HG03139 (cell line): ENCODE results near the gene IP6K3.

Experiments
- ATAC-seq: cut with Tn5 transposase; IDR thresholded peaks from one replicate; pipeline ENCODE4 v1.9.1; 2021; ENCODE audit not compliant: unreplicated experiment

The IP6K3 gene

DNA sequence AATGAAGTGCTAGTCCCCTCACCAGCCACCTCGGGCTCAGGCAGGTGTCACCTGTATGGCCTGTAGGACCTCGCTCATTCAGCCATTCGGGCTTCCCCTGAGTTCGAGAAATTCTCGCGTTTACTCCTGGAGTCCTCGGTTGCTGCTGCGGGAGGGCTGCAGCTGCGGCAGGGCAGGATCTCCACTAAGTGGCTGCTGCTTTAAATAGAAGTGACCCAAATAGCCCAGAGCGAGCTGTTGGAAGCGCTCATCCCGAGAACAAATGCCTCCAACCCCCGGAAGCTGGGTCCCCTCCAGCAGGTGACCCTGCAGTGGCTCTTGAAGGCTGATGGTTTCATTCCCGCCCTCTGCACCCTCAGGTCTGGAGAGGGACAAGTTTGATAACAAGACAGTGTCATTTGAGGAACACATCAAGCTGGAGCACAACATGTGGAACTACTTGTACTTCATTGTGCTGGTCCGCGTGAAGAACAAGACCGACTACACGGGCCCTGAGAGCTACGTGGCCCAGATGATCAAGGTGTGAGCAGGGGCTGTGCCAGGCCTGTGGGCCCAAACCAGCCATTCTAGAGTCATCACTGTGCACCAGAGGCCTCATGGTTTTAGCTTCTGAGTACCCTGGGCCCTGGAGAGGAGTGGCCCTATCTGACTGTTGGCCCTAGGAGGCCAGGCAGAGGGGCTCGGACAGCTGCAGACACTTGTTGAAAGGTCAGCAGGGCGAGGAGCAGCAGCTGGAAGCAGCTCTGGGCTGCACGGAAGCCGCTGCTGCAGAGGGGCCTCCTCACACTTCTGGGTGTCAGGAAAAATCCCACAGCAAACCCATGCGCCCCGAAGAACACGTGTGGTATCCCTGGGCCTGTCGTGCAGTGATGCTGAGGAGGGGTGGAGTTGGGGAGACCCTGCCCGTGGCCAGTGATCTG is 53.3 kb downstream of the IP6K3 start:
- no peak for ATAC-seq

DNA sequence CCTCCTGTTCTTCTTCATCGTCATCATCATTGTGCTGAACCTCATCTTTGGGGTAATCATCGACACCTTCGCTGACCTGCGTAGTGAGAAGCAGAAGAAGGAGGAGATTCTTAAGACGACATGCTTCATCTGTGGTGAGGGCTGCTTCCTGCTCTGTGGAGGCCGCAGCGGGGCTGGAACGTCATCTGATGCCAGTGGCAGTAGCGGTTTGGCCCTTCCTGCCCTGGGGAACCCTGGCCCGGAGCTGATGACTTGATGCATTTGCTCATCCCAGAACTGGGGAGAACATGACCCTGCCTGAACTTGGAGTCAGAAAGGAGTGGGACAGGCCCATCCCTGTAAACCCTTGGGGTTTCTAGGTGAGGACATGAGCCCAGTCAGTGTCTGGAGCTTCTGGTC is 53.9 kb downstream of the IP6K3 start:
- no peak for ATAC-seq

DNA sequence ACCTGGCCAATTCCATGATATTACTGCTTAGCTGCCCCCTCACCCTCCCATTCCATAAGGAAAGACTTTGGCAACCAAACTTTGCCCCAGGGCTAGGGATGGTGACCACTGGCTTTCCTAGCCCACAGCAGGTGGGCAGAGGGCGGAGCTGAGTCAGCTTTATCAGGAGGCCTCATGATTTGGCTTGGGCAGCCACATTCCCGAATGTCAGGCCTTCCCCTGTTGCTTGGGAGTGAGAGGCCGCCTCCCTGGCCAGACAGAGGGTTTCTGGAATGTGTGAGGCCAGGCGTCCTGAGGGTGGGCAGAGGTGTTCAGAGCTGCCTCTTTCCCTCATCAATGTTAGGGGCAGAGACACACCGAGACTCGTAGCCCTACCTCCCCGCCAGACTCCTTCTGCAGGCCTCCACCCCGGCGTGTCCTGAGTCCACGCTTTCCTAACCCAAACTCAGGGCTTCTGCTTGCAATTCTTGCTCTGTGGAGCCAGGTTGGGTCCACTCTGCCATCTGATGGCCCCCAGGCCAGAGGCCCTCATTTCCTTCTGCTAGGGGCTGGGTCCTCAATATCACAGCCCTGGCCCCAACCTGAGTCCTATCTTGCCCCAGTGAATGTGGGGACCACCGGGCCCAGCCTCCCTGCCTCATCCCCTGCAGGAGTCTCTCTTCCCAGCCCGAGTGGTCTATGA is 54.5 kb downstream of the IP6K3 start:
- ATAC-seq, result no peak

DNA sequence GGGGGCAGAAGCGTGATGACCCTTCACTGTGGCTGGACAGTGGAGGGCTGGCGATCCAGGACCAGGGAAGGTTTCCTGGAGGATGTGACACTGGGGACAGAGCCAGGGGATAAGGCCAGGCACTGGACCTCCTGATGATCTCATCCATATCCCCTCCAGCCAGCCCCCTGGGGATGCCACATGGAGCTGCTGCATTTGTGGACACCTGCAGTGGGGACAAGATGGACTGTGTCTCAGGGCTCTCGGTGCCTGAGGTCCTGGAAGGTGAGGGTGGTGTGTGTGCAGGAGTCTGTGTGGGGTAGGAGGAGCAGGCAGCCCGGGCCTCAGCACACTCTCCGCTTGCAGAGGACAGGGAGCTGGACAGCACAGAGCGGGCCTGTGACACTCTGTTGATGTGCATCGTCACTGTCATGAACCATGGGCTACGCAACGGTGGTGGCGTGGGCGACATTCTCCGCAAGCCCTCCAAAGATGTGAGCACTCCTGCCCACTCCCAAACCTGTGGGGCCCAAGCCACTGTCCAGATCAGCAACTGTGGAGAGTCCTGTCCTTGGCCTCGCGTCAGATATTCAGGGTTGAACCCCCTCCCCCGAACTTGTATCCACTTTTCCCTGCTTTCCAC is 55.1 kb downstream of the IP6K3 start:
- no peak for ATAC-seq

DNA sequence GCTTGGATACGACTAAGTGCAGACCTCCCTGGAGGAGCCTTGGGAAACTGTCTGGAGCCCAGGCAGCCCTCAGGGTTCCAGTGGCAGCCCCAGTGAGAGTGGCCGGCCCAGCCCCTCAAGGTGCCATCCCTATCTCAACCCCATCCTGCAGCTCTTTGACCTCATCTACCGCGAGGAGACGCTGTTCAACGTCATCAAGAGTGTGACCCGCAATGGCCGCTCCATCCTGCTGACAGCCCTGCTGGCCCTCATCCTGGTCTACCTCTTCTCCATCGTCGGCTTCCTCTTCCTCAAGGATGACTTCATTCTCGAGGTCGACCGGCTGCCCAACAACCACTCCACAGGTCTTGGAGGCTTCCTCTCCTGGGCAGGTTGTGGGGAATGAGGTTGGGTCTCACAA is 55.9 kb downstream of the IP6K3 start:
- ATAC-seq, result no peak

DNA sequence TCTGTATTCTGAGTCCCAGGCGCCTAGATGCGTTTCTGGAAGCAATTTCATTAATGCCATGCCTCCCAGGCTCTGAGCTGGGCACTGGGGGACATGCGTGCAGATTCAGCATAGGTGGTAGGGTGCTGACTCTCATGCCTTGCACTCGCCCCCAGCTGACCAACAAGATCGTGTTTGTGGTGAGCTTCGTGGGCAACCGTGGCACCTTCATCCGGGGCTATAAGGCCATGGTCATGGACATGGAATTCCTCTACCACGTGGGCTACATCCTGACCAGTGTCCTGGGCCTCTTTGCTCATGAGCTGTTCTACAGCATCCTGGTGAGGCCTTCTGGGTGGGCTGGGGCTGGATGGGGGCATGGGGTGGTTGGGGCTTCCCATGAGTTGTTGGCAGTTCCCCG is 56.8 kb downstream of the IP6K3 start:
- ATAC-seq, result no peak

DNA sequence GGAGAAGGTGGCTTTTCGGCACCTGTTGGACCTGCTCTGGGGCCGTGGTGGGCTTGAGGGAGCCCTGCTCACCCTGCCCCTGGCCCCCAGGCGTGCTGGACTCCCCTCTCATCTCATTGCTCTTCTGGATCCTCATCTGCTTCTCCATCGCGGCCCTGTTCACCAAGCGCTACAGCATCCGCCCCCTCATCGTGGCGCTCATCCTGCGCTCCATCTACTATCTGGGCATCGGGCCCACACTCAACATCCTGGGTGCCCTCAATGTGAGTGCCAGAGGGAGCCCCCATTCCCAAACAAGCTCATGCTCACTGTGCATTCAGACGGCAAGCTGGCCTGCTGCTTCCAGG is 57.6 kb downstream of the IP6K3 start:
- no peak for ATAC-seq

DNA sequence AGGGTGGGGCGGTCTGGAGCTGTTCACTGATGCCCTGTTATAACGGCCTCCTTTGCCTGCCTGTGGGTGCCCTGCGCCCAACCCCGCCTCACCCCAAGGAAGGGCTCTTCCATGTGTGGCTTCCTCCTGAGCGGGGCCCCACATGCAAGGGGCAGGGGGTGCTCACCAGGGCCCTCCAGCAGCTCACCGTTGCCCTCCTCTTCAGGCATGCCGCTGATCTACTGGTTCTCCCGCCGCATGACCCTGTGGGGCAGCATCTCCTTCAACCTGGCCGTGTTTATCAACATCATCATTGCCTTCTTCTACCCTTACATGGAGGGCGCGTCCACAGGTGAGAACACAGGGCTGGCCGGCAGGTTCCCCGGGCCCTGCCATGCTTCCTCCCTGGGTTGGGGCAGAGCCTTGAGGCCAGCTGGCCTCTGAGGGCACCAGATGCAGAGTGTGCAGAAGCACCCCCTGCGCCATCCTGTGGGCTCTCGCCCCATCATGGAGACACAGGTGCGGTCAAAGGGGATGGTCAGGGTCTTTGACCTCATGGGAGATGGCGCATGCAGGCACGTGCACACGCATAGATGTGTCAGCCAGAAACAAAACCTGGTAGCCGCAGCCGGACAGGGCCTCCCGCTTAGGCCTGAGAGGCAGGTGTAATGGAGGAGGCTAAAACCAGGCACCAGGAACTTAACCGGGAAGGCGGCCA is 58.1 kb downstream of the IP6K3 start:
- no peak for ATAC-seq

DNA sequence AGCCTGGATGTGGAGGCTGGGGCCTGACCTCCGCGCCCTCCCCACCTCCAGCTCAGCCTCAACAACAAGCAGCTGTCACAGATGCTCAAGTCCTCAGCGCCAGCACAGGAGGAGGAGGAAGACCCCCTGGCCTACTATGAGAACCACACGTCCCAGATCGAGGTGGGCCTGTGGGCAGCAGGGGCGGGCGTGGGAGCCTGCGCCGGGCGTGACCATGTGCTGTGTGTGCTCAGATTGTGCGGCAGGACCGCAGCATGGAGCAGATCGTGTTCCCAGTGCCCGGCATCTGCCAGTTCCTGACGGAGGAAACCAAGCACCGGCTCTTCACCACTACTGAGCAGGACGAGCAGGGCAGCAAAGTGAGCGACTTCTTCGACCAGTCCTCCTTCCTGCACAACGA is 58.7 kb downstream of the IP6K3 start:
- no peak for ATAC-seq

DNA sequence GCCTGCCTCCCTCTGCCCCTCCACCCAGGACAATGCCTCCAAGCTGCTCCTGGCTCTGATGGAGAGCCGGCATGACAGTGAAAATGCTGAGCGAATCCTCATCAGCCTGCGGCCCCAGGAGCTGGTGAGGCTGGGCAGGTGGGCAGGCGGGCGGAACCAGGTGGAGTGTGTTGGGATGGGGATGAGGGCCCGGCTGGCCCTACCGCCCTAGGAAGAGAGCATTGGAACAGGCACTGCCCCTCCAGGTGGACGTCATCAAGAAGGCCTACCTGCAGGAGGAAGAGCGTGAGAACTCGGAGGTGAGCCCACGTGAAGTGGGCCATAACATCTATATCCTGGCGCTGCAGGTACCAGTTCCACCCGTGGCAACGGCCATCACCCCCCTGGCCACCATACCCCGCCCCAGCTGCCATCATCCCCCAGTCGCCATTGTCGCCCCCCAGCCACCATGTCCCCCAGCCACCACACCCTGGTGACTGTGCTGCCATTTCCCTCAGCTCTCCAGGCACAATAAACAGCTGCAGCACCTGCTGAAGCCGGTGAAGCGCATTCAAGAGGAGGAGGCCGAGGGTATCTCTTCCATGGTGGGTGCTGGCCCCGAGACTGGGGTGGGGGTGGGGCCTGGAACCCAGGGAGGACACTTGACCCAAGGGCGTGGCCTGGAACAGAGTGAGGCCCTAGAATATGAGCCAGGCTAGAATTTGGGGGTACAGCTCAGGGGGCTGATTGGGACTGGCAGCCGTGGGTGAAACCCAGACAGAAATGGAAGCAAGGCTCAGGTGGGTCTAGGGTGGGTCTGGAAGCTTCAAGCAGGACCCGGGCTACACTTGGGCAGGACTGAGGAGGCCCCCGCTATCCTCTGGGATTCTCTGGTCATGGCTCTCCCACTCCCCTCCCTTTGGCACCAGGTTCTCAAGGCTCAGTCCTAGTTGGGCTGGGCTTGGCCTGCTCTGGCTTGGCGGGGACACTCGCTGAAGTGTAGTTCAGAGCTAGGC is 59.4 kb downstream of the IP6K3 start:
- no peak for ATAC-seq

DNA sequence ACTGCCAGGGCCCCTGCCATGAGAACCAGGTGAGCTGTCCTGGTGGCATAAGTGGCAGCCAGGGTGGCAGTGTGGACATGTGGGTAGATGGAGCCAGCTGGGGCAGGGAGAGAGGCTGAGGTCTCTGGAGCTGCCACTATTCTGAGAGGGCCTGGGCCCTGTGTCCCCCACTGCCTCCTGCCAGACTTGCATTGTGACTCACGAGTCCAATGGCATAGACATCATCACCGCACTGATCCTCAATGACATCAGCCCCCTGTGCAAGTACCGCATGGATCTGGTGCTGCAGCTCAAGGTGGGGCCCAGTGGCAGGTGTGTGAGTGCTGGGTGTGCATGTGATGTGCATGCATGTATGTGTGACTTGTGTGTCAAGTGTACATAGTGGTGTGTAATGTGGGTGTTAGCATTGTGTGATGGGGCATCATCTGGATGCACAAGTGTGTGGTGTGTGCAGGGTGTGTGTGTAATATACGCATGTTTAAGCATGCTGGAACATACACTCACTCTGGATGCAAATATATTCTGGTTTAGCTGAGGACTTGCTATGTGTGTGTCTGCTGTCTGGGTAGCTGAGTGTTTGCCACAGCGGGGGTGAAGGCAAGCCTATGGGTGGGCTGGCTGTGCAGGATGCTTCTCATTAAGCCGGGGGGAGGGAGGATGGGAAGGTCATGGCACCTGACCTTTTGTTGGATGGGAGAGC is 60.3 kb downstream of the IP6K3 start:
- no peak for ATAC-seq

DNA sequence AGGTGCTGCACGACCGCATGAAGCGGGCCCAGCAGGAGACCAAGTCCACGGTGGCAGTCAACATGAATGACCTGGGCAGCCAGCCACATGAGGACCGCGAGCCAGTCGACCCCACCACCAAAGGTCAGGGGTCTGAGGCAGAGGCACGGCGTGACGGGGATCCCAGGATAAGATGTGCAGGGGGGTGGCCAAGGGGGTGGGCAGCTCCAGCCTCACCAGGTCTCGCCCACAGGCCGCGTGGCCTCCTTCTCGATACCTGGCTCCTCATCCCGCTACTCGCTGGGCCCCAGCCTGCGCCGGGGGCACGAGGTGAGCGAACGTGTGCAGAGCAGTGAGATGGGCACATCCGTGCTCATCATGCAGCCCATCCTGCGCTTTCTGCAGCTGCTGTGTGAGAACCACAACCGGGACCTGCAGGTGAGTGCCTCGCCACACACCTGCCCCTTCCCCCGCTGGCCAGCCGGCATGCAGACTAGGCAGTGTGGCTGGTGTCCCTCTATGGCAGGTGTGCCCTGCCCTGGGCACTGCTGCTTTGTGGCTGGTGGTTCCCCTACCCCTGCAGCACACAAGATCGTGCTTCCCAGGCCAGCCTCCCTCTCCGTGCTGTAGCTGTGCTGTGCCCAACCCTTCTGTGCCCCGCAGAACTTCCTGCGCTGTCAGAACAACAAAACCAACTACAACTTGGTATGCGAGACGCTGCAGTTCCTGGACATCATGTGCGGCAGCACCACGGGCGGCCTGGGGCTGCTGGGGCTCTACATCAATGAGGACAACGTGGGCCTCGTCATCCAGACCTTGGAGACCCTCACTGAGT is 61.1 kb downstream of the IP6K3 start:
- no peak for ATAC-seq

DNA sequence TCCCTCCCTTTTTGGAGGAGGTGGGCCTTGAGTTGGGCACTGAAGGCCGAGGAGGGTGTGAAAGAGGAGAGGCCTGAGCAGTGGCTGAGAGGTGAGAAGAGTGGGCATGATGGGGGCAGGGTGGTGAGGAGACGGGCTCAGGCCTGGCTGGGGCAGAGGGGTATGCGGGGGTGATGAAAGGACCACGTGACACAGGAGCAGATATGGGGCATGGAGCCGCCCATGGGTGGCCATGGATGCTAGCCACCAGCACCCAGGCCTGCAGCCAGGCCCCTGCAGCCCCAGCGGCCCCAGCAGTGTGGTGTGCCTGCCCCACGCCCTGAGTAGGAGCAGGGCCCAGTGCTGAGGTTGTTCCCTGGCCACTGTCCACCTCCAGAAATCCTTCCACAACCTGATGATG is 61.7 kb downstream of the IP6K3 start:
- no peak for ATAC-seq

DNA sequence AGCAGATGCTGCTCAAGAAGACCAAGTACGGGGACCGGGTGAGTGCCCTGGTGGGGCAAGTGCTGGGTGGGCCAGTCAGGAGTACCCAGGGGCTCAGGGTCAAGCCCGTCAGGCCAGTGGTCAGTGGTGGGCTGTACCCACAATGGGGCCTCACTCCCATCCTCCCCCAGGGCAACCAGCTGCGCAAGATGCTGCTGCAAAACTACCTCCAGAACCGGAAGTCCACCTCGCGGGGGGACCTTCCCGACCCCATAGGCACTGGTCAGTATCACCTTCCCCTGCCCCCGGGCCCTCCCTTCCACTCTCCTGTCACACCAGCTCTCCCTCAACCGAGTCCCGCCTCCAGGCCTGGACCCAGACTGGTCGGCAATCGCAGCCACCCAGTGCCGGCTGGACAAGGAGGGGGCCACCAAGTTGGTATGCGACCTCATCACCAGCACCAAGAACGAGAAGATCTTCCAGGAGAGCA is 62.2 kb downstream of the IP6K3 start:
- no peak for ATAC-seq

DNA sequence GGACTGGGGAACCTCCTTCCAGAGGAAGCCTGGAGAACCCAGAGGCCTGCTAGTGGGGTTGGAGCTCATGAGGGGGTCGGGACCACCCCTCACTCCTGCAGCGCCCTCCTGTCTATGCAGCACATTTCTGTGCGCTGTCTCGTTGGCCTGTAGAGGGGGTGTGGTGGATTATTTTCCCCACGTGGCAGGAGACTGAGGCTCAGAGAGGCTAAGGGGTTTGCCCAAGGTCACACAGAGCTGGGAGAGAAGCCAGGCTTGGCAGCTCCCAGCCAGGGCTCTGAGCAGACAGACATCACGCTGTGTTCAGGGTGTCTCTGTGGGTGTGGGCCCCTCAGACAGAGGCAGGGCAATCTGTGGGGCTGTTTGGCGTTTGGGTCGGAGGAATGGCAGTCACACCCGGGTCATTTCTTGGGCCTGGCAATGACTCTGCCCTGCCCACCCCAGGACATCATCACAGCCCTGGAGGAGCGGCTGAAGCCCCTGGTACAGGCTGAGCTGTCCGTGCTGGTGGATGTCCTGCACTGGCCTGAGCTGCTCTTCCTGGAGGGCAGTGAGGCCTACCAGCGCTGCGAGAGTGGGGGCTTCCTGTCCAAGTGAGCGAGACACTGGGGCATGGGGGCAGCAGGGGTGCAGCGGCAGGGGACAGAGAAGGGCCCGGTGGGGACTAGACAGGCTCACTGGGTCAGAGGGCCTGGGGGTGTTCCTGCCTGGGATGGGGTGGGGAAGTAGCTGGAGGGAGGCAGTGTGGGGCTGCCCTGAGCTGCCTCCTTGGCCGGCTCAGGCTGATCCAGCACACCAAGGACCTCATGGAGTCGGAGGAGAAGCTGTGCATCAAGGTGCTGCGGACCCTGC is 62.9 kb downstream of the IP6K3 start:
- no peak for ATAC-seq

DNA sequence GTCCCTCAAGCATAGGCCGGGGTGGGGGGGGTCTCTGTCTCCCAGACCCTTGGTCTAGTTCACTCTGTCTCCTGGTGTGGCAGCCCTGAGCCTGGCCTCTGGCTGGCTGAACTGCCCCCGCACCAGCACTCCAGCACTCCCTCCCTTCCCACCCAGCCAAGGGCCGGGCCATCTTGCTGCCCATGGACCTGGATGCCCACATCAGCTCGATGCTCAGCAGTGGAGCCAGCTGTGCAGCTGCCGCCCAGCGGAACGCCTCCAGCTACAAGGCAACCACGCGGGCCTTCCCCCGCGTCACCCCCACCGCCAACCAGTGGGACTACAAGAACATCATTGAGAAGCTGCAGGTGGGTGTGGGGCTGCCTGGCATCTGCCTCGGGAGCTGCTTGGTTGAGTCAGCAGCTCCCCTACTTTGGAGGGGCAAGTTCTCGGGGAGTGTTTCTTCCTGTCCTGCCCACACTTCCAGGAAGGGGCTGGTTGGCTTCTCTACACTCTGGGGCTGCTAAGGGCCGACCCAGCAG is 63.6 kb downstream of the IP6K3 start:
- no peak for ATAC-seq

DNA sequence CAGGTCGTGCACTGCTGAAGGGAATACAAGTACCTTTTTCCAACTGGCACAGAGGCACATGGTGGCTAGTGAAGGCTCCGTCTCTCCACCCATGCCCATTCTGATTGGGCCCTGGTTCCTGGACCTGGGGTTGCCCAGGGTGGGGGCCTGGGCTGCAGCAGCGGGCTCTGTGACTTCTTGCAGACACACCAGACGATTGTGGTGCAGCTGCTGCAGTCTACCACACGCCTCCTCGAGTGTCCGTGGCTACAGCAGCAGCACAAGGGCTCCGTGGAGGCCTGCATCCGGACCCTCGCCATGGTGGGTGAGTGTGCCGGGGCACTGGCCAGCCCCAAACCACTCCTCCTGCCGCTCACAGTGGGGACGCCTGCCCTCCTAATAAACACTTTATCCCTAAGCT is 64.4 kb downstream of the IP6K3 start:
- no peak for ATAC-seq

DNA sequence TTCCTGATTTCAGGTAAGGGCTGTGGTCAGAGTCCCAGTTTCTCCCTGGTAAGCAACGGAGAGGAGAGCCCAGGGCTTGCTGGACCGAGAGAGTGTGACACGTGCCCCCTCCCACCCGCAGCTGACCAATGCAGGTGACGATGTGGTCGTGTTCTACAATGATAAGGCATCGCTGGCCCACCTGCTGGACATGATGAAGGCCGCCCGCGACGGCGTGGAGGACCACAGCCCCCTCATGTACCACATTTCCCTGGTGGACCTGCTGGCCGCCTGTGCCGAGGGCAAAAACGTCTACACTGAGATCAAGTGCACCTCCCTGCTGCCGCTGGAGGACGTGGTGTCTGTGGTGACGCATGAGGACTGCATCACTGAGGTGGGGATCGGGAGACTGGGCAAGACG is 66.9 kb downstream of the IP6K3 start:
- ATAC-seq, result no peak
